MM.1S (cell line): ENCODE data around the gene CEP250.

Experiments
- CTCF ChIP-seq: fragments of 300-600 bp; sonication (generic); IDR thresholded peaks from 2 replicates; pipeline ENCODE4 v1.5.1; 2016; ENCODE audit warnings: antibody characterized with exemption, low read length, mixed read lengths
- EZH2phosphoT487 ChIP-seq: fragments of 300-600 bp; sonication (generic); IDR thresholded peaks from 2 replicates; pipeline ENCODE4 v1.6.1; 2018; ENCODE audit warnings: antibody characterized with exemption, low read length

- TF ChIP-seq CTCF (no peak), EZH2phosphoT487 (no peak)
Measured at GRCh38 chr20:35451295-35451694, 4.1 kb upstream of the CEP250 start.
